HCT116 (cell line): ENCODE results near the gene CHRDL1. TPM values are rescaled to one million over a fixed set of nuclear protein-coding genes. Genes with fewer than 3 reads are reported as not detected.

Source experiments
- ATAC-seq: fragments of 200-7000 bp; cut with Tn5 transposase; 2 replicates; pipeline ENCODE4 v1.9.1; 2020; ENCODE audit warnings: mild to moderate bottlenecking, moderate library complexity
- BruUV-seq: library from RNA; stranded (reverse); fragments of 400-500 nt; replicated peaks from 2 replicates; lab custom pipeline; 2021; lab: Mats Ljungman, UMichigan
- CTCF ChIA-PET: fragments of 300-600 bp; sonication (Branson Sonifier 250); formaldehyde crosslinking; loops from one replicate; lab custom pipeline; 2021; ENCODE audit warnings: antibody characterized with exemption; lab: Charles Lee
- POLR2A ChIA-PET: fragments of 300-600, 350-600 bp; sonication (Branson Sonifier 250); formaldehyde crosslinking; loops from one replicate; lab custom pipeline; 2021; ENCODE audit warnings: antibody characterized with exemption; lab: Charles Lee
- RAD21 ChIA-PET, 2 experiments: fragments of 300-600 bp; sonication (Branson Sonifier 250); formaldehyde crosslinking; loops; one replicate each; lab custom pipeline; 2023; ENCODE audit warnings: low total read pairs in 2 of 2; ENCODE audit not compliant: uncharacterized antibody in 2 of 2, unreplicated experiment in 2 of 2, low non-redundant PET in 1 of 2; lab: Charles Lee
- DNase-seq: peaks from one replicate; pipeline ENCODE4 v3.0.0-alpha.2; 2010; ENCODE audit warnings: low read depth, low spot score
- H2AFZ ChIP-seq: fragments of 200-600 bp; shearing (Covaris generic), sonication (generic); 2 replicates; pipeline ENCODE4 v1.6.1; 2017; ENCODE audit warnings: low read depth, mixed run types, mixed read lengths, antibody characterized with exemption, low read length; ENCODE audit not compliant: poor library complexity, severe bottlenecking
- H3K27ac ChIP-seq: 2 replicates; pipeline ENCODE4 v1.5.1; 2012; ENCODE audit warnings: low read depth, low read length
- H3K27me3 ChIP-seq: fragments of 200-600 bp; sonication (generic); 2 replicates; pipeline ENCODE4 v1.6.1; 2016; ENCODE audit warnings: mixed run types, low read length, mixed read lengths; ENCODE audit not compliant: insufficient read depth
- H3K36me3 ChIP-seq, 2 experiments: fragments of 200-500 bp in 1 of 2; fragments of 200-600 bp in 1 of 2; sonication (Bioruptor generic) in 1 of 2; sonication (generic) in 1 of 2; 2 replicates each; pipeline versions ENCODE4 v1.5.1 to v1.6.1; 2014 to 2016; ENCODE audit warnings: low read length in 2 of 2, inconsistent platforms in 1 of 2, mixed read lengths in 1 of 2, mixed run types in 1 of 2; ENCODE audit not compliant: insufficient read depth in 2 of 2, control insufficient read depth in 1 of 2
- H3K4me1 ChIP-seq, 2 experiments: fragments of 200-600 bp in 1 of 2; sonication (generic) in 1 of 2; 2 replicates each; pipeline versions ENCODE4 v1.5.1 to v1.6.1; 2012 to 2017; ENCODE audit warnings: low read length in 2 of 2, inconsistent platforms in 1 of 2, mild to moderate bottlenecking in 1 of 2, mixed read lengths in 1 of 2, mixed run types in 1 of 2, moderate library complexity in 1 of 2; ENCODE audit not compliant: insufficient read depth in 2 of 2, control insufficient read depth in 1 of 2
- H3K4me2 ChIP-seq: fragments of 200-600 bp; sonication (generic); 2 replicates; pipeline ENCODE4 v1.6.1; 2017; ENCODE audit warnings: mixed run types, low read length, mixed read lengths
- H3K4me3 ChIP-seq, 2 experiments: fragments of 200-600 bp in 1 of 2; sonication (generic) in 1 of 2; replicated peaks in 1 of 2; 2 replicates each; pipeline ENCODE4 v1.5.1; 2011 to 2016; ENCODE audit warnings: low read length in 2 of 2, control low read depth in 1 of 2, low read depth in 1 of 2, mild to moderate bottlenecking in 1 of 2, mixed read lengths in 1 of 2, mixed run types in 1 of 2
- H3K79me2 ChIP-seq: fragments of 200-600 bp; sonication (generic); 2 replicates; pipeline ENCODE4 v1.6.1; 2017; ENCODE audit warnings: mild to moderate bottlenecking, mixed run types, low read length, moderate library complexity, mixed read lengths; ENCODE audit not compliant: insufficient read depth
- H3K9ac ChIP-seq: fragments of 200-600 bp; sonication (generic); 2 replicates; pipeline ENCODE4 v1.6.1; 2016; ENCODE audit warnings: low read length, mixed read lengths
- H3K9me2 ChIP-seq: fragments of 200-600 bp; sonication (generic), shearing (Covaris generic); 2 replicates; pipeline ENCODE4 v1.6.1; 2017; ENCODE audit warnings: mixed run types, mild to moderate bottlenecking, moderate library complexity; ENCODE audit not compliant: insufficient read depth
- H3K9me3 ChIP-seq, 2 experiments: fragments of 200-500 bp in 1 of 2; fragments of 200-600 bp in 1 of 2; sonication (Bioruptor generic) in 1 of 2; sonication (generic) in 1 of 2; 2 replicates each; pipeline ENCODE4 v1.6.1; 2014 to 2017; ENCODE audit warnings: low read length in 2 of 2, mixed read lengths in 2 of 2, inconsistent platforms in 1 of 2, low read depth in 1 of 2, mild to moderate bottlenecking in 1 of 2, mixed run types in 1 of 2, moderate library complexity in 1 of 2; ENCODE audit not compliant: control insufficient read depth in 1 of 2, insufficient read depth in 1 of 2
- H4K20me1 ChIP-seq: fragments of 200-600 bp; sonication (generic), shearing (Covaris generic); 2 replicates; pipeline ENCODE4 v1.6.1; 2017; ENCODE audit warnings: mixed run types, mild to moderate bottlenecking, moderate library complexity; ENCODE audit not compliant: insufficient read depth
- CBX3 ChIP-seq: IDR thresholded peaks from 2 replicates; pipeline ENCODE4 v1.6.1; 2012; ENCODE audit warnings: low read depth
- CEBPB ChIP-seq: IDR thresholded peaks from 2 replicates; pipeline ENCODE4 v1.6.1; 2012; ENCODE audit warnings: low read depth
- ELF1 ChIP-seq: IDR thresholded peaks from 2 replicates; pipeline ENCODE4 v1.6.1; 2012; ENCODE audit warnings: low read depth, borderline replicate concordance
- EZH2 ChIP-seq: fragments of 200-600 bp; sonication (generic); IDR thresholded peaks from 2 replicates; pipeline ENCODE4 v1.6.1; 2017; ENCODE audit warnings: antibody characterized with exemption, mixed run types
- EZH2phosphoT487 ChIP-seq: fragments of 200-600 bp; IDR thresholded peaks from 2 replicates; pipeline ENCODE4 v1.6.1; 2018; ENCODE audit warnings: antibody characterized with exemption, borderline replicate concordance
- FOSL1 ChIP-seq: IDR thresholded peaks from 2 replicates; pipeline ENCODE4 v1.6.1; 2012; ENCODE audit warnings: low read depth
- JUND ChIP-seq: IDR thresholded peaks from 2 replicates; pipeline ENCODE4 v1.6.1; 2012
- POLR2A ChIP-seq: IDR thresholded peaks from 2 replicates; pipeline ENCODE4 v1.7.0; 2011; ENCODE audit warnings: borderline replicate concordance; ENCODE audit not compliant: insufficient read depth, insufficient read length; ENCODE audit errors: extremely low read depth
- POLR2AphosphoS5 ChIP-seq: IDR thresholded peaks from 2 replicates; pipeline ENCODE4 v1.6.1; 2011; ENCODE audit warnings: mild to moderate bottlenecking, low read depth, low read length, moderate library complexity
- RAD21 ChIP-seq: IDR thresholded peaks from 2 replicates; pipeline ENCODE4 v1.6.1; 2012; ENCODE audit warnings: low read depth, mild to moderate bottlenecking
- SIN3A ChIP-seq: IDR thresholded peaks from 2 replicates; pipeline ENCODE4 v1.6.1; 2012; ENCODE audit warnings: low read depth
- SP1 ChIP-seq: IDR thresholded peaks from 2 replicates; pipeline ENCODE4 v1.6.1; 2012; ENCODE audit warnings: low read depth
- SRF ChIP-seq: IDR thresholded peaks from 2 replicates; pipeline ENCODE4 v1.6.1; 2012; ENCODE audit warnings: low read depth
- TCF7L2 ChIP-seq: IDR thresholded peaks from 2 replicates; pipeline ENCODE4 v1.7.0; 2011; ENCODE audit warnings: borderline replicate concordance, inconsistent platforms; ENCODE audit not compliant: insufficient read depth, insufficient read length; ENCODE audit errors: extremely low read depth
- YY1 ChIP-seq: IDR thresholded peaks from 2 replicates; pipeline ENCODE4 v1.6.1; 2011; ENCODE audit warnings: low read length, low read depth, moderate library complexity, mild to moderate bottlenecking; ENCODE audit not compliant: insufficient replicate concordance; ENCODE audit errors: extremely low read depth
- intact Hi-C: fragments of 100-400 bp; cut with micrococcal nuclease; formaldehyde crosslinking; loops from 2 replicates; pipeline ENCODE4 v1.10.0; 2022
- total RNA-seq: library from RNA; stranded (reverse); gene quantifications from one replicate; pipeline ENCODE4 v1.2.1, GENCODE V29; 2021; ENCODE audit not compliant: unreplicated experiment
- TF ChIP-seq, protein P1 (sequence below): IDR thresholded peaks from 2 replicates; pipeline ENCODE4 v1.6.1; 2012; ENCODE audit warnings: low read depth
- TF ChIP-seq, protein P2 (sequence below), 3 experiments: fragments of 200-600 bp in 1 of 3; sonication (generic) in 1 of 3; IDR thresholded peaks in 2 of 3; conservative IDR thresholded peaks in 1 of 3; 2 replicates each; pipeline ENCODE4 v1.5.1; 2012 to 2017; ENCODE audit warnings: low read depth in 2 of 3, low read length in 2 of 3, antibody characterized with exemption in 1 of 3, borderline replicate concordance in 1 of 3, control low read depth in 1 of 3, mild to moderate bottlenecking in 1 of 3, mixed read lengths in 1 of 3, mixed run types in 1 of 3, moderate library complexity in 1 of 3; ENCODE audit not compliant: insufficient read depth in 1 of 3
- TF ChIP-seq, protein P3 (sequence below): IDR thresholded peaks from 2 replicates; pipeline ENCODE4 v1.6.1; 2012
- TF ChIP-seq, protein P4 (sequence below): IDR thresholded peaks from 2 replicates; pipeline ENCODE4 v1.6.1; 2012
- TF ChIP-seq, protein P5 (sequence below): IDR thresholded peaks from 2 replicates; pipeline ENCODE4 v1.6.1; 2011; ENCODE audit warnings: mild to moderate bottlenecking, low read length, moderate library complexity; ENCODE audit not compliant: insufficient replicate concordance; ENCODE audit errors: extremely low read depth

Gene CHRDL1
- total RNA-seq, 1 experiment from 2014 or later: 0.05 TPM

DNA sequence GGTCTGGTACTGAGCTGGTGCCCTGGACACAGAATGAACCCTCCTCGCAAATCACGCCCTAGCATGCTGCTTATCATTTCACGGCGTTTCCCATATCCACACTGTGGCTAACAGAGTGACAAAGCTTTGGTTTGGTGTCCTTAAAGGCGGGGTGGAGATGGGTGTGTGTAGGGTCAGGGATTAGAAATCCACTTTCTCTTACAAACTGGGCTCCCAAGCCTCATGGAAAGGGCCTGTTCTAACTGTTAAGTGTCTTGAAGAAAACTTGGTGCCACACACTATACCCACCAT lies 735 bp upstream of the CHRDL1 start:
- CTCF ChIA-PET: no interaction called here
- Histone ChIP-seq H3K27me3 (peaks cover 8% of the 10 kb centered on the region; the same call in 1 of the 2 replicates), H4K20me1 (no peaks in the 10 kb centered on the region), H3K4me1 (no peaks in the 10 kb centered on the region), H3K4me2 (no peak overlapping the region), H3K36me3 (no peaks in the 10 kb centered on the region), H2AFZ (no peak overlapping the region), H3K9me2 (no peaks in the 10 kb centered on the region), H3K4me3 (no peak overlapping the region), H3K27ac (no peak overlapping the region), H3K9ac (no peak overlapping the region), H3K9me3 (no peaks in the 10 kb centered on the region), H3K79me2 (no peaks in the 10 kb centered on the region)
- ATAC-seq: no peak
- RAD21 ChIA-PET: no interaction called here
- POLR2A ChIA-PET: no interaction called here
- intact Hi-C loops: no loop called here
- BruUV-seq: no TSS peak
- no peak for DNase-seq
- TF ChIP-seq POLR2AphosphoS5 (no peak), YY1 (no peak), EZH2 (no peak), ELF1 (no peak), SRF (no peak), POLR2A (no peak), SIN3A (no peak), TCF7L2 (no peak), RAD21 (no peak), JUND (no peak), FOSL1 (no peak), EZH2phosphoT487 (no peak), CEBPB (no peak), SP1 (no peak), CBX3 (no peak)
- TF ChIP-seq, protein P1, sequence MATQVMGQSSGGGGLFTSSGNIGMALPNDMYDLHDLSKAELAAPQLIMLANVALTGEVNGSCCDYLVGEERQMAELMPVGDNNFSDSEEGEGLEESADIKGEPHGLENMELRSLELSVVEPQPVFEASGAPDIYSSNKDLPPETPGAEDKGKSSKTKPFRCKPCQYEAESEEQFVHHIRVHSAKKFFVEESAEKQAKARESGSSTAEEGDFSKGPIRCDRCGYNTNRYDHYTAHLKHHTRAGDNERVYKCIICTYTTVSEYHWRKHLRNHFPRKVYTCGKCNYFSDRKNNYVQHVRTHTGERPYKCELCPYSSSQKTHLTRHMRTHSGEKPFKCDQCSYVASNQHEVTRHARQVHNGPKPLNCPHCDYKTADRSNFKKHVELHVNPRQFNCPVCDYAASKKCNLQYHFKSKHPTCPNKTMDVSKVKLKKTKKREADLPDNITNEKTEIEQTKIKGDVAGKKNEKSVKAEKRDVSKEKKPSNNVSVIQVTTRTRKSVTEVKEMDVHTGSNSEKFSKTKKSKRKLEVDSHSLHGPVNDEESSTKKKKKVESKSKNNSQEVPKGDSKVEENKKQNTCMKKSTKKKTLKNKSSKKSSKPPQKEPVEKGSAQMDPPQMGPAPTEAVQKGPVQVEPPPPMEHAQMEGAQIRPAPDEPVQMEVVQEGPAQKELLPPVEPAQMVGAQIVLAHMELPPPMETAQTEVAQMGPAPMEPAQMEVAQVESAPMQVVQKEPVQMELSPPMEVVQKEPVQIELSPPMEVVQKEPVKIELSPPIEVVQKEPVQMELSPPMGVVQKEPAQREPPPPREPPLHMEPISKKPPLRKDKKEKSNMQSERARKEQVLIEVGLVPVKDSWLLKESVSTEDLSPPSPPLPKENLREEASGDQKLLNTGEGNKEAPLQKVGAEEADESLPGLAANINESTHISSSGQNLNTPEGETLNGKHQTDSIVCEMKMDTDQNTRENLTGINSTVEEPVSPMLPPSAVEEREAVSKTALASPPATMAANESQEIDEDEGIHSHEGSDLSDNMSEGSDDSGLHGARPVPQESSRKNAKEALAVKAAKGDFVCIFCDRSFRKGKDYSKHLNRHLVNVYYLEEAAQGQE: no peak
- TF ChIP-seq, protein P2, sequence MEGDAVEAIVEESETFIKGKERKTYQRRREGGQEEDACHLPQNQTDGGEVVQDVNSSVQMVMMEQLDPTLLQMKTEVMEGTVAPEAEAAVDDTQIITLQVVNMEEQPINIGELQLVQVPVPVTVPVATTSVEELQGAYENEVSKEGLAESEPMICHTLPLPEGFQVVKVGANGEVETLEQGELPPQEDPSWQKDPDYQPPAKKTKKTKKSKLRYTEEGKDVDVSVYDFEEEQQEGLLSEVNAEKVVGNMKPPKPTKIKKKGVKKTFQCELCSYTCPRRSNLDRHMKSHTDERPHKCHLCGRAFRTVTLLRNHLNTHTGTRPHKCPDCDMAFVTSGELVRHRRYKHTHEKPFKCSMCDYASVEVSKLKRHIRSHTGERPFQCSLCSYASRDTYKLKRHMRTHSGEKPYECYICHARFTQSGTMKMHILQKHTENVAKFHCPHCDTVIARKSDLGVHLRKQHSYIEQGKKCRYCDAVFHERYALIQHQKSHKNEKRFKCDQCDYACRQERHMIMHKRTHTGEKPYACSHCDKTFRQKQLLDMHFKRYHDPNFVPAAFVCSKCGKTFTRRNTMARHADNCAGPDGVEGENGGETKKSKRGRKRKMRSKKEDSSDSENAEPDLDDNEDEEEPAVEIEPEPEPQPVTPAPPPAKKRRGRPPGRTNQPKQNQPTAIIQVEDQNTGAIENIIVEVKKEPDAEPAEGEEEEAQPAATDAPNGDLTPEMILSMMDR (IDR thresholded peaks at IDR 0.05 in 2 of 3, conservative IDR thresholded peaks at IDR 0.05 in 1 of 3; ENCODE audit: borderline replicate concordance in 1 of 3, insufficient read depth in 1 of 3, low read depth in 2 of 3, low read length in 2 of 3): no peak
- TF ChIP-seq, protein P3, sequence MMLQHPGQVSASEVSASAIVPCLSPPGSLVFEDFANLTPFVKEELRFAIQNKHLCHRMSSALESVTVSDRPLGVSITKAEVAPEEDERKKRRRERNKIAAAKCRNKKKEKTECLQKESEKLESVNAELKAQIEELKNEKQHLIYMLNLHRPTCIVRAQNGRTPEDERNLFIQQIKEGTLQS: no peak
- TF ChIP-seq, protein P4, sequence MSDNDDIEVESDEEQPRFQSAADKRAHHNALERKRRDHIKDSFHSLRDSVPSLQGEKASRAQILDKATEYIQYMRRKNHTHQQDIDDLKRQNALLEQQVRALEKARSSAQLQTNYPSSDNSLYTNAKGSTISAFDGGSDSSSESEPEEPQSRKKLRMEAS: no peak
- TF ChIP-seq, protein P5, sequence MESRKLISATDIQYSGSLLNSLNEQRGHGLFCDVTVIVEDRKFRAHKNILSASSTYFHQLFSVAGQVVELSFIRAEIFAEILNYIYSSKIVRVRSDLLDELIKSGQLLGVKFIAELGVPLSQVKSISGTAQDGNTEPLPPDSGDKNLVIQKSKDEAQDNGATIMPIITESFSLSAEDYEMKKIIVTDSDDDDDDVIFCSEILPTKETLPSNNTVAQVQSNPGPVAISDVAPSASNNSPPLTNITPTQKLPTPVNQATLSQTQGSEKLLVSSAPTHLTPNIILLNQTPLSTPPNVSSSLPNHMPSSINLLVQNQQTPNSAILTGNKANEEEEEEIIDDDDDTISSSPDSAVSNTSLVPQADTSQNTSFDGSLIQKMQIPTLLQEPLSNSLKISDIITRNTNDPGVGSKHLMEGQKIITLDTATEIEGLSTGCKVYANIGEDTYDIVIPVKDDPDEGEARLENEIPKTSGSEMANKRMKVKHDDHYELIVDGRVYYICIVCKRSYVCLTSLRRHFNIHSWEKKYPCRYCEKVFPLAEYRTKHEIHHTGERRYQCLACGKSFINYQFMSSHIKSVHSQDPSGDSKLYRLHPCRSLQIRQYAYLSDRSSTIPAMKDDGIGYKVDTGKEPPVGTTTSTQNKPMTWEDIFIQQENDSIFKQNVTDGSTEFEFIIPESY: no peak
